ENCODE measurements around the gene PAX2. TPM values are rescaled to one million over a fixed set of nuclear protein-coding genes. Genes with fewer than 3 reads are reported as not detected.

The PAX2 gene
- total RNA-seq, 3 donors from 2014 or later, result not detected

DNA sequence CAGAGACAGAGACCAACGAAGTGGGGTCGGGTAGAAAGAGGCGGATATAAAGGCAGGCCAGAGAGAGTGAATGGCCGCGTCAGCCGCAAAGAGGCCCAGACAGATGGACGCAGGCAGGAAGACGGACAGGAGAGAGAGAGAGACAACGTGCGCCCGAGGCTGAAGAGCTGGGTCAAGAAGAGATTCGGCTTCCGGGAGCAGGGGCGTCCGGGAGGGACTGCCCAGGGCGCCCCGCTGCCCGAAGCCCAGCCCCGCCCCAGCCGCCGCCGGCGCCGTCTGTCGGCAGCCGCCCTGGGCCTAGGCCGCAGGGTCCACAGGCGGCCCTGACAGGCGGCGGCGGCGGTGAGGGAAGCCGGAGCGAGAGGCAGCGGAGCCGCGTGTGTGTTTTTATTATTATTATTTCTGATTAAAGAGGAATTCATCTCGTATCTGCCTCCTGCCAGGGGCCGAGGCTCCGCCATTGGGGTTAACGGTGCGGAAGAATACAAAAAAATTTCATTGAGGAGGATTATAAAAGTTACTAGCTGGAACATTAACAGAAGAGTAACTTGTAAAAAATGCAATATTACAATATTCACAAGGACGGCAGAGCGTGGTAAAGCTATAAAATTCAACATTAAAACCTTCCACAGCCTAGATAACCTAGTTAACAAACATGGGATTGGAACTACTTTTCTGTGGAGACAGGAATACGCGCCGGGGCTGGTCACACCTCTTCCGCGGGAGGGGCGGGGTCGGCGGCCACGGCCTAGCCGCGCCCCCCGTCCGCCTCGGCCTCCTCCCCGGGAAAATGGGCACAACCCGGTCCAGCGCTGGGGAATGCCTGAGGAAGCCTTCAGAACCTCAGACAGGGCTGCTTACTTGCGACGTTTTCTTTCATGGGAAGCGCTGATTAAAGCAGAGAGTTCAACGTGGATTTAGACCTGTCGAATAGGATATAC, 29.7 kb upstream of the PAX2 start:
- Mint-ChIP-seq H3K4me1 (ENCODE audit: low read depth) (peaks cover 6% of the 10 kb centered on the region), H3K36me3 (ENCODE audit: insufficient read depth) (no peaks in the 10 kb centered on the region), H3K4me3 (peak overlapping the region; percentile 12), H3K27me3 (ENCODE audit: low read depth) (peaks cover 79% of the 10 kb centered on the region), H3K9me3 (no peaks in the 10 kb centered on the region)
- DNase-seq, result no peak
- no peak for ATAC-seq

DNA sequence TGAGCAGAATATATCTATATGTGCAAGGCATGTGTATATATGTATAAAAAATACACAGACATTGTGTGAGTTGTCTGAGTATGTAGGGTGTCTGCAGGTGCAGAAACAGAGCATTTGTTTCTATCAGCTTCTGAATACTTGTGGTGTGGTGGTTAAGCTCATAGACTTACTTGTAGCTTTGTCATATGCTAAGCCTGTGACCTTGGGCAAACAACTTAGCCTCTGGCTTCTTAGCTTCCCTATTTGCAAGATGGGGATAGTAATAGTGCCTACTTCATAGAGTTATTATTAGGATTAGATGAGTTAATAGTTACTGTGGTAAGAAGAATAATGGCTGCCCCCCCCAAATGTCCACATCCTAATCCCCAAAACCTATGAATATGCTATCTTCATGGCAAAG, 28.2 kb upstream of the PAX2 start:
- H3K36me3 Mint-ChIP-seq (ENCODE audit: insufficient read depth), result no peaks in the 10 kb centered on the region
- peaks cover 79% of the 10 kb centered on the region for H3K27me3 Mint-ChIP-seq (ENCODE audit: low read depth)
- ATAC-seq (no peak), DNase-seq (no peak)
- H3K9me3 Mint-ChIP-seq, result no peaks in the 10 kb centered on the region
- peaks cover 6% of the 10 kb centered on the region for H3K4me1 Mint-ChIP-seq (ENCODE audit: low read depth)
- H3K4me3 Mint-ChIP-seq, result no peak overlapping the region

- Mint-ChIP-seq H3K9me3 (no peaks in the 10 kb centered on the region), H3K36me3 (ENCODE audit: insufficient read depth) (no peaks in the 10 kb centered on the region), H3K27me3 (ENCODE audit: low read depth) (peaks cover 76% of the 10 kb centered on the region), H3K4me3 (no peak overlapping the region), H3K4me1 (ENCODE audit: low read depth) (peaks cover 5% of the 10 kb centered on the region)
- ATAC-seq (no peak), DNase-seq (no peak)
Observed at GRCh38 chr10:100718197-100718742, 27.1 kb upstream of the PAX2 start.

- Mint-ChIP-seq H3K36me3 (ENCODE audit: insufficient read depth) (no peaks in the 10 kb centered on the region), H3K9me3 (no peaks in the 10 kb centered on the region), H3K4me3 (no peak overlapping the region), H3K4me1 (ENCODE audit: low read depth) (peaks cover 3% of the 10 kb centered on the region), H3K27me3 (ENCODE audit: low read depth) (peaks cover 76% of the 10 kb centered on the region)
- DNase-seq (no peak), ATAC-seq (no peak)
Observed at GRCh38 chr10:100723180-100723579, 22.2 kb upstream of the PAX2 start.

- DNase-seq (no peak), ATAC-seq (no peak)
- peaks cover 78% of the 10 kb centered on the region for H3K27me3 Mint-ChIP-seq (ENCODE audit: low read depth)
- H3K4me3 Mint-ChIP-seq, result no peak overlapping the region
- H3K4me1 Mint-ChIP-seq (ENCODE audit: low read depth), result peaks cover 6% of the 10 kb centered on the region
- no peaks in the 10 kb centered on the region for H3K36me3 Mint-ChIP-seq (ENCODE audit: insufficient read depth)
- no peaks in the 10 kb centered on the region for H3K9me3 Mint-ChIP-seq
Observed at GRCh38 chr10:100723770-100724530, 21.4 kb upstream of the PAX2 start.

DNA sequence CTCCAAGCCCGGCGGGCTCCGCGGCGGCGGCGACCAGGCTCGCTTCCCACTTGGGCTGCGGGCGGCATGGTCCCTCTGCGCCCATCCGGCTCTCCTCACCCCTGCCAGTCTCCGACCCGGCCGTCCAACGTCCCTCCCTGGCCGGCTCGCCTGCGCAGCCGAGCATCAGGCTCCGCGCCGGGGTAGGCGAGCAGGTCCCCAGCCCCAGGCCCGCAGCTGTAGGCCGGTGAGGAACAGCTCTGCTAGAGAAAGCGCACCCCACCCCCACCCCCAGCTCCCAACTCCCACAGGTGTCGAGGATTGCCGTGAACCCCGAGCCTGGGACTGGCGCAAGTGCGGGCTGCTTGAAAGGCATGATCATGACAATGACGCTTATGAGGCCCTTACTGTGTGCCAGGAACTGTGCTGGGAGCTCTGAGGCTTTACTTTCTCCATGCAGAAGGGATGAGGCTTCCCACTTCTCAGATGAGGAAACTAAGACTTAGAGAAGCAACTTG, 20.8 kb upstream of the PAX2 start:
- H3K4me1 Mint-ChIP-seq (ENCODE audit: low read depth), result peaks cover 9% of the 10 kb centered on the region
- no peaks in the 10 kb centered on the region for H3K9me3 Mint-ChIP-seq
- H3K36me3 Mint-ChIP-seq (ENCODE audit: insufficient read depth), result no peaks in the 10 kb centered on the region
- peaks cover 79% of the 10 kb centered on the region for H3K27me3 Mint-ChIP-seq (ENCODE audit: low read depth)
- H3K4me3 Mint-ChIP-seq, result no peak overlapping the region
- ATAC-seq, result no peak
- no peak for DNase-seq

DNA sequence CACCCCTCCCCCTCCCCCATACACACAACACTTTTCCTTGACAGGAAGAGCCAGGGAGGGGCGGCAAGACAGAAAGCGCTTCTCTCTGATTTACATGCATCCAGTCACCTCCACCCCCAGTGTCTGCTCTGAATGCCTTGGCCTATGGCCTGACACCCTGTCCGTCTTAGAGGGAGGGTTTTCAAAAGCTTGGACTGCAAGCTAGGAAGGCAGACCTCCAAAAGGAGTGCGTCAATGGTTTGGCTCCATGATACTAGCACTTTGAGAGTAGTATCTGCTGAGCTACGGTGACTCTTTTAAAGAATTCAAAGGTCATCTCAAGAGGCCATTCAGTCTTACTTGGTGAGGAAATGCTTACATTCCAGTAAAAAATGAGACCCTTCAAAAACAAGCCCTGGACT, 20.3 kb upstream of the PAX2 start:
- no peak for ATAC-seq
- no peak overlapping the region for H3K4me3 Mint-ChIP-seq
- H3K4me1 Mint-ChIP-seq (ENCODE audit: low read depth), result peaks cover 12% of the 10 kb centered on the region
- no peaks in the 10 kb centered on the region for H3K9me3 Mint-ChIP-seq
- no peaks in the 10 kb centered on the region for H3K36me3 Mint-ChIP-seq (ENCODE audit: insufficient read depth)
- peaks cover 78% of the 10 kb centered on the region for H3K27me3 Mint-ChIP-seq (ENCODE audit: low read depth)
- DNase-seq, result no peak

GRCh38 chr10:100725869-100726426, 19.4 kb upstream of the PAX2 start:
- Mint-ChIP-seq H3K9me3 (no peaks in the 10 kb centered on the region), H3K27me3 (ENCODE audit: low read depth) (peaks cover 79% of the 10 kb centered on the region), H3K36me3 (ENCODE audit: insufficient read depth) (no peaks in the 10 kb centered on the region), H3K4me3 (no peak overlapping the region), H3K4me1 (ENCODE audit: low read depth) (peaks cover 19% of the 10 kb centered on the region)
- DNase-seq (no peak), ATAC-seq (no peak)

- H3K4me1 Mint-ChIP-seq (ENCODE audit: low read depth), result peaks cover 26% of the 10 kb centered on the region
- no peak for DNase-seq
- H3K36me3 Mint-ChIP-seq (ENCODE audit: insufficient read depth), result no peaks in the 10 kb centered on the region
- peaks cover 83% of the 10 kb centered on the region for H3K27me3 Mint-ChIP-seq (ENCODE audit: low read depth)
- H3K4me3 Mint-ChIP-seq, result no peak overlapping the region
- no peaks in the 10 kb centered on the region for H3K9me3 Mint-ChIP-seq
- no peak for ATAC-seq
Observed at GRCh38 chr10:100727808-100728207, 17.6 kb upstream of the PAX2 start.

DNA sequence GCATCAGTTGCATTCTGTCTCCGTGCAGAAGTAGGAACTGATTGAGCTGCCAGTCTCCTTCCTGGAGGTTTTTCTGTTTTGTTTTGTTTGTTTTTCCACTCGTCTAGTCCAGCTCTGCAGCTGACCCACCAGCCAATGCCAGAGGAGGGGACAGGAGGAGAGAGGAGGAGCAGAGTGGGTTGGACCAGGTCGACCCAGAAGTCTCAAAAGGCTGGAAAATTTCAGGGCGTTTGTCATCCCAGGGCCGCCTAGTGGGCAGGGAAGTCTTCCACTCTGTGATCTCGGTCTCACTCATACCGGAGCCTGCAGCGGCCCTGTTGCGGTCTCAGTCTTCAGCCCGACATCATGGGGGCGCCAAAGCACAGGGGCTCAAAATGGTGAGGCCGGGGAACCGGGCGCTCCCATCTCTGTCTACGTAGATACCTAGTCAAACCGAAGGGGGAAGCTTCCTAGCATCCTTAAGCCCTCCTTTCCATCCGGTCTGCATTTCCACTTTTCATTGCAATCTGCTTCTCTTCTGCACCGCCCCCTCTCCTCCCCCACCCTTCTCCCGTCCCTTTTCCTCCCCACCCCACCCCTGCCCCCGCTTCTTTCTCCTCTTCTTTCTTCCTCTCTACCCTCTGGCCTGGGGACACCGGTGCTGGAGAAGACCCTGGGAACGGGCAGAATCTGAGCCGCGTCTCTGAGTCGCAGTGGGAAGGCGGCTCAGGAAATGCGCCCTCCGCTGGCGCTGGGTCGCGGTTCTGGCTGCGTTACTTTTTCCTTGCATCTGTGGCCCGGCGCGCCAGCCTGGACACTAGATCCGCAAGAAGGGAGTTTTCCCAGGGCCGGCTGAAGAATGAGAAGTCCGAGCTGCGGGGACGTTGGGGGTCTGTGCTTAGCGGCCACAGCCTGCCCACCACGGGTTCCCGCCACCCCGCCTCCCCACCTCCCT, 16.2 kb upstream of the PAX2 start:
- DNase-seq (no peak), ATAC-seq (peak; percentile 49 to 62)
- no peaks in the 10 kb centered on the region for H3K9me3 Mint-ChIP-seq
- H3K27me3 Mint-ChIP-seq (ENCODE audit: low read depth), result peaks cover 87% of the 10 kb centered on the region
- peak overlapping the region; percentile 65 for H3K4me3 Mint-ChIP-seq
- no peaks in the 10 kb centered on the region for H3K36me3 Mint-ChIP-seq (ENCODE audit: insufficient read depth)
- H3K4me1 Mint-ChIP-seq (ENCODE audit: low read depth), result peaks cover 23% of the 10 kb centered on the region

GRCh38 chr10:100729862-100730724, 15.3 kb upstream of the PAX2 start:
- peaks cover 94% of the 10 kb centered on the region for H3K27me3 Mint-ChIP-seq (ENCODE audit: low read depth)
- peaks cover 30% of the 10 kb centered on the region for H3K4me1 Mint-ChIP-seq (ENCODE audit: low read depth)
- no peaks in the 10 kb centered on the region for H3K9me3 Mint-ChIP-seq
- peak overlapping the region; percentile 65 for H3K4me3 Mint-ChIP-seq
- DNase-seq (no peak), ATAC-seq (peak in 1 of 2 donors; percentile 12)
- H3K36me3 Mint-ChIP-seq (ENCODE audit: insufficient read depth), result no peaks in the 10 kb centered on the region

- Mint-ChIP-seq H3K27me3 (ENCODE audit: low read depth) (peaks cover 91% of the 10 kb centered on the region), H3K4me3 (peak overlapping the region; percentile 70), H3K9me3 (no peaks in the 10 kb centered on the region), H3K4me1 (ENCODE audit: low read depth) (peaks cover 32% of the 10 kb centered on the region), H3K36me3 (ENCODE audit: insufficient read depth) (no peaks in the 10 kb centered on the region)
- DNase-seq (no peak), ATAC-seq (peak; percentile 38 to 39)
Observed at GRCh38 chr10:100730725-100731406, 14.5 kb upstream of the PAX2 start.

All from activated T-cell treated with anti-CD3 and anti-CD28 coated beads, Interleukin-2, amount 50 U/mL, for 4 hours (primary cell).